Adrenal gland (tissue), 12 donors: ENCODE results near the gene ADORA2A. TPM values are rescaled to one million over a fixed set of nuclear protein-coding genes. Genes with fewer than 3 reads are reported as not detected.
A peak's percentile ranks its signal among the peaks of the same experiment; 100 is the strongest.

Source experiments
- DNase-seq, 7 donors: peaks; one replicate each; pipeline ENCODE4 v3.0.0-alpha.2; 2019 to 2020
- H3K27ac ChIP-seq, 5 donors: fragments of 200-600 bp; sonication (generic) in 4 of 5; 1 replicate in 3 of 5; 2 replicates in 2 of 5; pipeline versions ENCODE4 v1.5.1 to v1.8.0; 2016 to 2020; ENCODE audit warnings: mild to moderate bottlenecking in 1 of 5
- H3K27me3 ChIP-seq: fragments of 200-600 bp; 2 replicates; pipeline ENCODE4 v1.8.0; 2021
- H3K36me3 ChIP-seq, 2 donors: fragments of 200-600 bp; replicated peaks in 1 of 2; 1 replicate in 1 of 2; 2 replicates in 1 of 2; pipeline versions ENCODE4 v1.5.1 to v1.8.0; 2018 to 2022
- H3K4me1 ChIP-seq, 2 donors: fragments of 200-600 bp; replicated peaks in 1 of 2; 1 replicate in 1 of 2; 2 replicates in 1 of 2; pipeline versions ENCODE4 v1.5.1 to v1.8.0; 2018 to 2021
- H3K4me3 ChIP-seq, 4 donors: fragments of 200-600 bp; sonication (generic) in 3 of 4; one replicate each; pipeline ENCODE4 v1.5.1; 2016 to 2018
- H3K9me3 ChIP-seq, 3 donors: fragments of 200-600 bp; sonication (generic) in 1 of 3; replicated peaks in 1 of 3; 1 replicate in 2 of 3; 2 replicates in 1 of 3; pipeline versions ENCODE4 v1.5.1 to v1.8.0; 2016 to 2021
- CTCF ChIP-seq, 6 experiments: fragments of 450-650 bp in 4 of 6; fragments of 200-600 bp in 2 of 6; sonication (generic) in 1 of 6; IDR thresholded peaks; 1 replicate in 5 of 6; 2 replicates in 1 of 6; pipeline versions ENCODE4 v1.5.1 to v1.8.0; 2016 to 2021; ENCODE audit warnings: antibody characterized with exemption in 6 of 6, mild to moderate bottlenecking in 2 of 6, moderate library complexity in 1 of 6
- POLR2A ChIP-seq, 2 donors: fragments of 450-650 bp; IDR thresholded peaks; one replicate each; pipeline ENCODE4 v1.6.1; 2017; ENCODE audit warnings: antibody characterized with exemption in 2 of 2, mild to moderate bottlenecking in 2 of 2, moderate library complexity in 1 of 2
- WGBS, 4 donors: extraction: QIAGEN DNeasy Blood & Tissue Kit in 2 of 4; methylation state at CpG; one replicate each; pipeline versions ENCODE4 v1.1.5 to v1.1.7; 2013 to 2017; 5-methylcytosine and 5-hydroxymethylcytosine counted together
- intact Hi-C, 2 donors: fragments of 100-400 bp; cut with DNase I; formaldehyde crosslinking; loops; one replicate each; pipeline versions ENCODE4 v1.14.1 to v1.15.0; 2022 to 2023
- polyA plus RNA-seq, 3 donors: library from polyadenylated mRNA; stranded (reverse); fragments of 200-250 nt in 2 of 3; fragments of 350-450 nt in 1 of 3; fragmentation: Illumina TruSeq in 1 of 3; extraction: RNeasy Lipid Tissue Mini Kit (QIAGEN cat#74804) in 1 of 3; gene quantifications; one replicate each; pipeline ENCODE4 v1.2.3, GENCODE V29; 2013 to 2014
- total RNA-seq, 9 donors: library from RNA; depleted of rRNA in 4 of 9; stranded (reverse); fragments of >200 nt in 4 of 9; fragments of 120-200 nt in 1 of 9; fragmentation: NEBNext Ultra II Directional in 1 of 9; extraction: Animal tissue kit (Norgen Biotek cat#: 25700) in 1 of 9; gene quantifications; one replicate each; pipeline versions ENCODE4 v1.1.0 to v1.2.4, GENCODE V29; 2013 to 2023
- donor health status: healthy with polysubstance abuse.
- donor health status: Bipolar disorder and iron deficiency.
- donor health status: DM: yes; HTN: yes; CAD: no.
- donor health status: DM: no; HTN: no; CAD: no.
- donor health status: DM: no; HTN: no; CAD: no.
- donor health status: DM: yes; HTN: yes; CAD: no.

Gene ADORA2A
- total and polyA plus RNA-seq, 12 donors: 2.9 to 16.4 (median 6.5) TPM

DNA sequence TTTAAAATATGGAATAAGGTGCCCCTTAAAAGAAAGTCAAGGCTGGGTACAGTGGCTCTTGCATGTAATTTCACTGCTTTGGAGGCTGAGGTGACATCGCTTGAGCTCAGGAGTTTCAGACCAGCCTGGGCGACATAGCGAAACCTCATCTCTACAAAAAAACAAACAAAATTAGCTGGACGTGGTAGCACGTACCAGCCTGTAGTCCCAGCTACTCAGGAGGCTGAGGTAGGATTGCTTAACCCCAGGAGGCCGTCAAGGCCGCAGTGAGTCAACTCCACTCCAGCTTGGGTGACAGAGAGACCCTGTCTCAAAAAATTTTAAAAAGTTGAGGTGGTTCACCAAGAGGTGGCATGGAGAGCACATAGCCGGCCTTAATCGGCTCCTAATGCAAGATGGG is 17.7 kb upstream of the ADORA2A start:
- WGBS, 4 donors: 50 to 65% (median 61%) methylated on average over 9 of the region's 9 CpGs
- peak overlapping the region in 3 of 5 donors; percentile 10 to 66 (median 32) for H3K27ac ChIP-seq
- peak in 6 of 7 donors; percentile 69 to 76 (median 74) for DNase-seq
- peaks cover 15 to 47% of the 10 kb centered on the region in 2 donors for H3K4me1 ChIP-seq
- no peaks in the 10 kb centered on the region for H3K27me3 ChIP-seq
- no peak overlapping the region for H3K4me3 ChIP-seq
- intact Hi-C loops: no loop called here
- TF ChIP-seq POLR2A (IDR thresholded peaks at IDR 0.05) (no peak), CTCF (IDR thresholded peaks at IDR 0.05) (peak in 1 of 6 experiments; percentile 12)
- peaks cover 0 to 14% of the 10 kb centered on the region in 2 donors for H3K36me3 ChIP-seq
- H3K9me3 ChIP-seq: no peaks in the 10 kb centered on the region

- Histone ChIP-seq H3K27me3 (no peaks in the 10 kb centered on the region), H3K4me1 (peaks cover 15 to 47% of the 10 kb centered on the region in 2 donors), H3K4me3 (no peak overlapping the region), H3K9me3 (no peaks in the 10 kb centered on the region), H3K27ac (peak overlapping the region in 2 of 5 donors; percentile 32 to 66), H3K36me3 (peaks cover 0 to 20% of the 10 kb centered on the region in 2 donors)
- intact Hi-C loops: no loop called here
- DNase-seq: peak in 5 of 7 donors; percentile 40 to 64 (median 56)
- no peak for TF ChIP-seq POLR2A (IDR thresholded peaks at IDR 0.05)
- TF ChIP-seq CTCF (IDR thresholded peaks at IDR 0.05): no peak
- WGBS, 4 donors: 77 to 91% (median 84%) methylated on average over 7 to 8 of the region's 8 CpGs
These were observed 17.1 kb upstream of the ADORA2A start for GRCh38 chr22:24410110-24410856.

- Histone ChIP-seq H3K4me3 (no peak overlapping the region), H3K4me1 (peaks cover 15 to 40% of the 10 kb centered on the region in 2 donors), H3K27me3 (no peaks in the 10 kb centered on the region), H3K27ac (no peak overlapping the region), H3K9me3 (no peaks in the 10 kb centered on the region), H3K36me3 (peaks cover 0 to 29% of the 10 kb centered on the region in 2 donors)
- TF ChIP-seq POLR2A (IDR thresholded peaks at IDR 0.05): no peak
- TF ChIP-seq CTCF (IDR thresholded peaks at IDR 0.05): no peak
- DNase-seq: peak in 3 of 7 donors; percentile 6 to 18 (median 10)
- 86 to 96% (median 90%) methylated on average over 10 of the region's 10 CpGs for WGBS, 4 donors
- intact Hi-C loops: no loop called here
These were observed 16.0 kb upstream of the ADORA2A start for GRCh38 chr22:24411256-24412004.

DNA sequence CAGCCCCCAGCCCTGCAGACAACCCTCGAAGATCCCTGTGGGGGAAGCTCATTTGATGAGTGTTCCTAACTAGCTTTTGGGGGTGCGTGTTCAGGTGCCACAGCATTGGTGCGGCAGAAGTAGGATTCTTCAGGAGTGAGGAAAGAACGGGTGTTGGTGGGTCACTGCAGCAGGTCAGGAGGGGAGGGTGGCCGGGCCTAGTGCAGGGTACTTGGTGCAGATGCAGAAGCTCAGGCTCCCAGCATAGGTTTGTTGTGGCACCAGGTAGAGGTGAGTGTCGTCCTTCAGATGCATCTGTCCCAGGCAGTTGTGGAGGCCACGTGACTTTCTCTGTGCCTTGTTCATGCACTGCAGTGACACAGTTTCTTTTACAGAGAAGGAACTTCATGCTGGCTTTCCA is 15.1 kb upstream of the ADORA2A start:
- TF ChIP-seq CTCF (IDR thresholded peaks at IDR 0.05): no peak
- TF ChIP-seq POLR2A (IDR thresholded peaks at IDR 0.05): no peak
- WGBS, 4 donors: 81 to 88% (median 82%) methylated on average over 6 to 7 of the region's 7 CpGs; no CpG with 5 or more reads in 1 of the 4 donors
- Histone ChIP-seq H3K27ac (no peak overlapping the region), H3K36me3 (peaks cover 0 to 29% of the 10 kb centered on the region in 2 donors), H3K27me3 (no peaks in the 10 kb centered on the region), H3K9me3 (no peaks in the 10 kb centered on the region), H3K4me3 (no peak overlapping the region), H3K4me1 (peaks cover 15 to 31% of the 10 kb centered on the region in 2 donors)
- intact Hi-C loops: no loop called here
- DNase-seq: peak in 2 of 7 donors; percentile 12 to 16
